ENCODE measurements around the gene MAP9.
"Not testable (repeated sequence)": the region's sequence is repeated elsewhere in the genome, so short reads cannot be mapped to it uniquely, and the experiment has no call there.

MAP9 gene

DNA sequence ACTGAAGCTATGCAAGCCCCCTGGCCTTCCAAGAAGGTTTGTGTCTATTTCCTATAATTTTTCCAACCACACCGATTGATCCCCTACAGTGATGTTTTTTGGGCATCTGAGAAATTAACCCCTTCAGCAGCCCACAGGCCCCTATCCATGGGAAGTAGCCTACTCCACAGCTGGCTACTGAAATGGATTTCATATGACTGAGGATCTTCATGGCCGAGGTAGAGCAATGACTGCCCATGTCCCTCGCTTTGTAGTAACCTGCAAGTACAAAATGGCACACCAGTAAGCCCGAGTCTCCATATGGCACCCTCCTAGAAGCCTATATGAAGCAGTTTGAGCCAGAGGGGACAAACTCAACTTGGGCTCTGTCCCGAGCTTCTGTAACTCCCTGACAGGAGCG lies 36.8 kb downstream of the MAP9 start:
- no peak for DNase-seq

DNA sequence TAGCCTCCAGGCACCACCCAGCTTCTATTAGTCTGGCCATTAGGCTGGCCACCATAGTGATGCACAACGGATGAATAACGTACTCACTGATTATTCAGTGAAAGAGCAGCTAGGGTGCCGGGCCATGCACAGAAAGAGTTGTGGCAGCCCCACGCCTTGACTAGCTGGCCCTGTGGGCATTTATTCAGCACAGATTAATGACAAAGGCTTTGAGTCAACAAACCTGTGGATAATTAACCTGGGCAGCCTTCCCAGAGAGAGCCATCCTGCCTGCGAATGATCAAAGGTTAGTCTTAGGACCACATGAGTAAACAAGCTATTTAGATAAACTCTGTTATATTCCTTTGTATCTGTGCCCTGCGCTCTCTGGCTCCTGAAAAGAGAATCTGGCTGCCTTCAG lies 37.2 kb downstream of the MAP9 start:
- DNase-seq = no peak

DNA sequence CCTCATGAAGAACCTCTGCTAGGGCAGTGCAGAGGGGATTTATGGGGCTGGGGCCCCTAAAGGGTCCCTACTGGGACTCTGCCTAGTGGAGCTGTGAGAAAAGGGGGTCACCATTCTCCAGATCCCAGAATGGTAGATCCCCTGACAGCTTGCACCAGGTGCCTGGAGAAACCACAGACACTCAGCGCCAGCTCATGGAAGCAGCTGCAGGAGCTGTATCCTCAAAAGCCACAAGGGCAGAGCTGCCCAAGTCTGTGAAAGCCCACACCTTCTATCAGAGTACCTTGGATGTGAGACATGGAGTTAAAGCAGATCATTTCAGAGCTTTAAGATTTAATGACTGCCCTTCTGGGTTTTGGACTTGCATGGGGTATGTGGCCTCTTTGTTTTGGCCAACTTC lies 38.6 kb downstream of the MAP9 start:
- no peak for DNase-seq

- DNase-seq = no peak
Observed at GRCh38 chr4:155336242-155336641, 40.5 kb downstream of the MAP9 start.

DNA sequence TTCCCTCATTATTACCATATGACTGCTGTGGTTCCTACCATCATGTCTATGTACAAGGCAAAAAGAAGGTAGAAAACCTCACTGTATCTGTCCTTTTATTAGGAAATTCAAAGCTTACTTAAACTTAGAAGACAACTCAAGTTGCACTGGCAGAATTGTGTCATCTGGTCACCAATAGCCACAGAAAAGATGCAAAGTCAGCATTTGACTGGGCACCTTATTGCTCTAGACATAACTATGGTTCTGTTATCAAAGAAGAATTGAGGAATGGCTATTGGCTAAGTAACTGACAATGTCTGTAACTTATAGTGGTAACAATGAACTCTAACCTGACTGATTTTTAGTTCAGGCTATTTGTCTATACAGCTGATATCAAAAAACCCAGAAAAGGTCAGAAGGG lies 45.3 kb downstream of the MAP9 start:
- no peak for DNase-seq

DNA sequence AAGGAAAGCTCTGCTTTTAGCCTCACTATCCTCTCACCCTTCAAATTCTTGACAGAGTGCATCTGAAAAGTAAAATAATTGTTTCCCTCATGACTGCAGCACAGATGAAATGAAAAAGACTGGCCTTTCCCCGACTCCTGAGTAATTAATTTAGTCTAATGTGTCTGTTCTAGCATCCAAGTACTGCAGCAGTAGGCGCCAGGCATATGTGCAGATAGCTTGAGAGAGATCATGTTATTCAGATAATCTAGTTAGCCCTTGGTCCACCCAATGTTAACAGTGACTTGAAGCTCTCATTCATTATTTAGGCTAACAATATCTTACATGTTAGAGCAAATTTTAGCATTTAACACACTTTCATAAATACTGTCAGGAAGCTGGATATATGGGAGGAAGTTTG lies 54.0 kb downstream of the MAP9 start:
- DNase-seq = no peak

- DNase-seq = no peak
Observed at GRCh38 chr4:155321006-155321405, 55.8 kb downstream of the MAP9 start.

DNA sequence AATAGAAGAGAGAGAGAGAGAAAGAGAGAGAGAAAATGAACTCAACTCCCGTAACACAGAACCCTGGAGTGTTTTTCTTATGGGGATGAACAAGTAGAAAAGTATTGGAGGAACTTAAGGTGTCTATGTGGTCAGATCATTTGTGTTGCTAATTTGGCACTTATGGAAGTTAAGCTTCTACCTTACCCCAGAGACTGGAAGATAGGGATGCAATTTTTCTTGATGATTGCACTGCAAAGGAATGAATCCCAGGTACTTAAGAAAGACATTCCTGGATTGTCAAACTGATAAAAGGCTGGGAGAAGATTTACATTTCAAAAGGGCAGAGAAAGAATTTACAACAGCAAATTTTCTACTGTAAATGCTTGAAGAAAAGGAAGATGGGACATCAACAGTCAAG lies 57.2 kb downstream of the MAP9 start:
- DNase-seq = no peak

DNA sequence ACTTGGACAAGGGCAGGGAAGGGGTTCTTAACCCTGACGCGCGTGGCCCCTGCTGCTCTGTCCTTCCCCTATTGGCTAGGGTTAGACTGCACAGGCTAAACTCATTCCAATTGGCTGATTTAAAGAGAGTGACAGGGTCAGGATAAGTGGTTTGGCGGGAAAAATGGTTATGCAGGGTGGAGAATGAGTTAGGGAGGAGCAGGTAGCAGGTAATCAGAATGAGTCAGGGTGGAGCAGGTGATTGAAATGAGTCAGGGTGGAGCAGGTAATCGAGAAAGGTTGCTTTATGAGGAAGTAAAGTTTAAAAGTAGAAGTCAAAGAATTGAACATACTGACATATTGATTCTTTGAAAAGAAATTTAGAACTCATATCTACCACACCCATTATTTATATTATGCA lies 64.7 kb downstream of the MAP9 start:
- DNase-seq = not testable (repeated sequence)

DNA sequence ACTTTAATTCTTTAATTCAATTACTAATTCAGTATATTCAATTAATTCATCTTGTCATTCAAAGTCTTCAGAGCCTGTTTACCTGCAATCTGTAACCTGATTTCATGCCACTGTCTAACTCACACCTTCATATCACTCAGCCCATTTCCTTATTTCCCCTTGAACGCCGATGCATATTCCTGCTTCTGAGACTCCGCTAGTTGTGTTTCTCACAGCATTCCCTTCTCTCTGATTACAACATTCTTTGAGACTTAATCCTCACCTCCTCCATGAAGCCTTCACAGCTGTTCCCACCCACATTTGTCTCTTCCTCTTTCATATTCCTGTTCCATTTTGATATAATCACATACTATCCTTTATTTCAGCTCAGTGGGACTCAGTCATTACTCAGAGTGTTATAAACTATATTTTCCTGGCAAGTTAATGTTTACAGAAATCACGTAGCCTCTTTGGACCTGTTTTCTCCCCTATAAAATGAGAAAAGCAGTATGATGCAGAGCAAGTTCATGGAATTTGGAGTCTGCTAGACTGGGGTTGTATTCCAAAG lies 69.0 kb downstream of the MAP9 start:
- no peak for DNase-seq

- no peak for DNase-seq
Observed at GRCh38 chr4:155305619-155306018, 71.1 kb downstream of the MAP9 start.

- peak; percentile 28 for DNase-seq
Observed at GRCh38 chr4:155304375-155304774, 72.4 kb downstream of the MAP9 start.

GRCh38 chr4:155299103-155299502 lies 77.7 kb downstream of the MAP9 start:
- no peak for DNase-seq

All from suppressor macrophage treated with lipopolysaccharide for 4 hours (primary cell).